Measurements from ENCODE around the gene PDE2A.

- TF ChIP-seq CTCF (IDR thresholded peaks at IDR 0.05; ENCODE audit: low read depth, low read length) (no peak), EZH2phosphoT487 (IDR thresholded peaks at IDR 0.05; ENCODE audit: low read depth) (no peak)
Measured at GRCh38 chr11:72702096-72702495, 27.9 kb upstream of the PDE2A start.
